ENCODE data around the gene ADCY6.

Gene ADCY6

GRCh38 chr12:48788854-48789775 is at the start of gene ADCY6:
ADCY6 (minus strand) TSS chr12:48789089; CDS start chr12:48783434, 5,655 bp downstream.
- no peak for DNase-seq

GRCh38 chr12:48838048-48838447 is 49.2 kb upstream of the ADCY6 start:
- DNase-seq, result no peak

- DNase-seq, result no peak
Measured at GRCh38 chr12:48832321-48833060, 43.6 kb upstream of the ADCY6 start.

GRCh38 chr12:48831257-48831656 is 42.4 kb upstream of the ADCY6 start:
- no peak for DNase-seq

- no peak for DNase-seq
Measured at GRCh38 chr12:48828841-48829575, 40.1 kb upstream of the ADCY6 start.

- DNase-seq, result no peak
Measured at GRCh38 chr12:48828293-48828692, 39.4 kb upstream of the ADCY6 start.

- DNase-seq, result no peak
Measured at GRCh38 chr12:48827513-48828096, 38.7 kb upstream of the ADCY6 start.

GRCh38 chr12:48827026-48827425 is 38.1 kb upstream of the ADCY6 start:
- no peak for DNase-seq

- no peak for DNase-seq
Measured at GRCh38 chr12:48826209-48826855, 37.4 kb upstream of the ADCY6 start.

- DNase-seq, result no peak
Measured at GRCh38 chr12:48824905-48825304, 36.0 kb upstream of the ADCY6 start.

- DNase-seq, result no peak
Measured at GRCh38 chr12:48824112-48824511, 35.2 kb upstream of the ADCY6 start.

GRCh38 chr12:48823281-48823680 is 34.4 kb upstream of the ADCY6 start:
- no peak for DNase-seq

- DNase-seq, result no peak
Measured at GRCh38 chr12:48822711-48823110, 33.8 kb upstream of the ADCY6 start.

- DNase-seq, result no peak
Measured at GRCh38 chr12:48822139-48822538, 33.2 kb upstream of the ADCY6 start.

GRCh38 chr12:48819986-48820725 is 31.3 kb upstream of the ADCY6 start:
- no peak for DNase-seq

GRCh38 chr12:48818831-48819590 is 30.1 kb upstream of the ADCY6 start:
- DNase-seq, result no peak

- DNase-seq, result no peak
Measured at GRCh38 chr12:48817873-48818830, 29.3 kb upstream of the ADCY6 start, which contains the start of gene CACNB3. CACNB3 (plus strand) TSS chr12:48818496; CDS start chr12:48818930, 434 bp downstream.

- DNase-seq, result no peak
Measured at GRCh38 chr12:48816143-48816854, 27.4 kb upstream of the ADCY6 start.

Measured in MV-4-11 (cell line).